ENCODE measurements around the gene PIK3CA. TPM values are rescaled to one million over a fixed set of nuclear protein-coding genes. Genes with fewer than 3 reads are reported as not detected.

PIK3CA gene
- total and polyA plus RNA-seq, 12 donors, result 4.1 to 52.4 (median 24.6) TPM

DNA sequence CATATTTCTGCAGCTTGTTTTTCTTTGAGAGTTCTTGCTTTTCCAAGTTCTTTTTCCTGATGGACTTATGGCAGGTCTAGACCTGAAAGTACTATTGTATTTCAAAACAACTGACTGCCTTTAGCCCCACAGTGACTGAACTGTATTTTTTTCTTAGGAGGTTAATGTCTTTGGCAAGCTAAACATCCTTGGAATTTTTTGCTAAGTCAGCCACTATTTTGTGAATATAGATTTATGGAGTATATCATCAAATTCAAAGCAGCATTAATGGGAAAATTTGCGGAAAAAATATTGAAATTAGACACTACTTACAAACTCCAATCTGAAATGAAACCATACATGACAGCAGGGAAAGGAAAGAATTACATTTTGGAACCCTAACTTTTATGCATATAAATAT, 8.6 kb downstream of the PIK3CA start:
- intact Hi-C loops (cut with DNase I), result no loop called here
- Histone ChIP-seq H3K9me3 (replicated peaks in 1 of 3) (no peaks in the 10 kb centered on the region), H3K27ac (no peak overlapping the region), H3K4me1 (replicated peaks in 1 of 2) (peaks cover 14 to 34% of the 10 kb centered on the region in 2 donors), H3K36me3 (replicated peaks in 1 of 2) (no peaks in the 10 kb centered on the region), H3K27me3 (no peaks in the 10 kb centered on the region), H3K4me3 (no peak overlapping the region)
- WGBS, 4 donors, result 52 to 68% (median 57%) methylated on average over 1 of the region's 1 CpG
- TF ChIP-seq CTCF (IDR thresholded peaks at IDR 0.05) (no peak), POLR2A (IDR thresholded peaks at IDR 0.05) (no peak)
- no peak for DNase-seq

DNA sequence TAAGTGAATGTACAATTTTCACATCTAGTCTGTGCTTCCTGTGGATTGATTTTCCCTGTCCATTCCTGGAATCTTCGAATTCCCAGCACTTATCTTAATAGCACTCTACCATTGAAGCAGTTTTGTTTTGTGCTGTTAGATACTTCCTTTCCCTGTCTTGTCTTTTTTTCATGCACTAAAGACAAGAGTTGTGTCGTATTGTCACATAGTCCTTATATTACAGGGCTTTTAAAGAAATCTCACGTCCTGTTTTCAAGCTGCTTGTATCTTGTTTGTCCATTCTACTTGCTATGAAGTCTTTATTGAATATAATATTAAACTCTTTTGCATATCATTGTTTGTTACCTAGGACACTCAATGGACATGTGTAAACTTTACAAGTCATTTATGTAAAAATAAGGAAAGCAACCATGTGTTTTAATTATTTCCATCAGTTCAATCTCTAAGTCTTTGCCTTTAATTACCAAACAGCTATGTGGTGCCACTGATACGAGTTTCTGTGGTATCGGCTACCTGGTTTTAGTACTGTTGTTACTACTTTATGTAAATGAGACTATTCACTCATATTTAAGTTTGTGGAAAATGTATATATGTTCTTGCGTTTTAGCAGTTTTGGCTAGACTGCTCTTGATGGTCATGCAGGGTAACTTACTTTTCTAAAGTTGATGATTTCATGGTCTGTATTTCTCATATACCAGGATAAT, 10.3 kb downstream of the PIK3CA start:
- no peak overlapping the region for H3K27ac ChIP-seq
- H3K4me3 ChIP-seq, result no peak overlapping the region
- peaks cover 14 to 31% of the 10 kb centered on the region in 2 donors for H3K4me1 ChIP-seq (replicated peaks in 1 of 2)
- no peak for DNase-seq
- TF ChIP-seq CTCF (IDR thresholded peaks at IDR 0.05), result no peak
- TF ChIP-seq POLR2A (IDR thresholded peaks at IDR 0.05), result no peak
- H3K9me3 ChIP-seq (replicated peaks in 1 of 3), result no peaks in the 10 kb centered on the region
- intact Hi-C loops (cut with DNase I), result no loop called here
- 79 to 87% (median 81%) methylated on average over 6 of the region's 6 CpGs for WGBS, 4 donors
- H3K27me3 ChIP-seq, result no peaks in the 10 kb centered on the region
- no peaks in the 10 kb centered on the region for H3K36me3 ChIP-seq (replicated peaks in 1 of 2)

- DNase-seq, result no peak
- intact Hi-C loops (cut with DNase I), result no loop called here
- no peaks in the 10 kb centered on the region for H3K36me3 ChIP-seq (replicated peaks in 1 of 2)
- no peak for TF ChIP-seq POLR2A (IDR thresholded peaks at IDR 0.05)
- TF ChIP-seq CTCF (IDR thresholded peaks at IDR 0.05), result no peak
- H3K27ac ChIP-seq, result no peak overlapping the region
- peaks cover 7 to 32% of the 10 kb centered on the region in 2 donors for H3K4me1 ChIP-seq (replicated peaks in 1 of 2)
- peaks cover 0 to 6% (median 0%) of the 10 kb centered on the region in 3 donors for H3K9me3 ChIP-seq (replicated peaks in 1 of 3)
- no peak overlapping the region for H3K4me3 ChIP-seq
- H3K27me3 ChIP-seq, result no peaks in the 10 kb centered on the region
Observed at GRCh38 chr3:179163503-179163902, 15.3 kb downstream of the PIK3CA start.

- DNase-seq, result no peak
- Histone ChIP-seq H3K27ac (no peak overlapping the region), H3K9me3 (replicated peaks in 1 of 3) (peaks cover 0 to 9% (median 0%) of the 10 kb centered on the region in 3 donors), H3K4me3 (no peak overlapping the region), H3K4me1 (replicated peaks in 1 of 2) (peaks cover 7 to 26% of the 10 kb centered on the region in 2 donors), H3K36me3 (replicated peaks in 1 of 2) (no peaks in the 10 kb centered on the region), H3K27me3 (no peaks in the 10 kb centered on the region)
- intact Hi-C loops (cut with DNase I), result no loop called here
- TF ChIP-seq CTCF (IDR thresholded peaks at IDR 0.05) (no peak), POLR2A (IDR thresholded peaks at IDR 0.05) (no peak)
Observed at GRCh38 chr3:179164857-179165256, 16.7 kb downstream of the PIK3CA start.

Data from adrenal gland (tissue), 12 donors.